ENCODE results near the gene BHLHE23.

The BHLHE23 gene

DNA sequence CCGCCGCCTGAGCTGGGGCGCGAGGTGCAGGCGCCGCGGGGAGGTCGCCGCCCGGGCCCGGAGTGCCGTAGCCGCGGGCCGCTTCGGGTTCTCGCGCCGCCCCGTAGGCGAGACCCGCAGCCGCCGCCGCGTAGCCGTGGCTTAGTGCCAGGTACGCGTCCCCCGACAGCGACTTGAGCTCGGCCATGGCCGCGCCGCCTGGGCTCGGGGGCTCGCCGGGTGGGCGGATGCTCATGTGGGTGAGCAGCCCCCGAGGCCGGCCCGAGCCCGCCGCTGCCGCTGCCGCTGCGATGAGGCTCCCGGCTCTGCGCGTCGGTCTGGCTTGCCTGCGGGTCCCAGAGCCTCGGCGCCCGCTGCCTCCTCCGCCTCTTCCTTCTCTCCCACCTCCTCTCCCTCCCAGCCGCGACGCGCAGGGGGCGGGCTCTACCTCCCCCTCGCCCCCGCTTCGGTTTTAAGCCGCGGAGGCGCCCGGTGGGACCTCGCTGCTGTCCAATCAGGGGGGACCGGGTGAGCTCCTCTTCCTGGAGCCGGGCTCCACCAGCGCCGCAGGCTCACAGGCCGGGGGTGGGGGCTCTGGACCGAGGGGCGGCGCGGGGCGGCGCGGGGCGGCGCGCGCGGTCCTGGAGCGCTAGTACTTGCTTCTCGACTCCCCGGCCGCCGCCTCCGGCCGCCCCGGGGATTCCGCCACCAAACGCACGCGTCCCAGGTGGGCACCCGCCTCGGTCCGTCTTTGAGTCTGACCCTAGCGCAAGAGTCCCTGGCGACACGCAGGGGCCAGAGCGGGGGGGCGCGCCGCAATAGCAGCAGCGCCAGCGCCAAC lies at the start of gene BHLHE23:
BHLHE23 (minus strand) TSS at position 425 of the 820 bp plus-strand sequence; CDS start at position 235, 190 bp downstream.
- DNase-seq (ENCODE audit: low spot score): no peak

- no peak for DNase-seq (ENCODE audit: low spot score)
These were observed 48.9 kb upstream of the BHLHE23 start for GRCh38 chr20:63055575-63056235.

GRCh38 chr20:63054681-63055240 lies 48.0 kb upstream of the BHLHE23 start:
- no peak for DNase-seq (ENCODE audit: low spot score)

GRCh38 chr20:63054103-63054474 lies 47.3 kb upstream of the BHLHE23 start:
- no peak for DNase-seq (ENCODE audit: low spot score)

- DNase-seq (ENCODE audit: low spot score): no peak
These were observed 46.8 kb upstream of the BHLHE23 start for GRCh38 chr20:63053432-63054102.

- no peak for DNase-seq (ENCODE audit: low spot score)
These were observed 46.0 kb upstream of the BHLHE23 start for GRCh38 chr20:63052571-63053431.

GRCh38 chr20:63051911-63052310 lies 45.1 kb upstream of the BHLHE23 start:
- no peak for DNase-seq (ENCODE audit: low spot score)

- no peak for DNase-seq (ENCODE audit: low spot score)
These were observed 44.6 kb upstream of the BHLHE23 start for GRCh38 chr20:63051186-63051860.

DNA sequence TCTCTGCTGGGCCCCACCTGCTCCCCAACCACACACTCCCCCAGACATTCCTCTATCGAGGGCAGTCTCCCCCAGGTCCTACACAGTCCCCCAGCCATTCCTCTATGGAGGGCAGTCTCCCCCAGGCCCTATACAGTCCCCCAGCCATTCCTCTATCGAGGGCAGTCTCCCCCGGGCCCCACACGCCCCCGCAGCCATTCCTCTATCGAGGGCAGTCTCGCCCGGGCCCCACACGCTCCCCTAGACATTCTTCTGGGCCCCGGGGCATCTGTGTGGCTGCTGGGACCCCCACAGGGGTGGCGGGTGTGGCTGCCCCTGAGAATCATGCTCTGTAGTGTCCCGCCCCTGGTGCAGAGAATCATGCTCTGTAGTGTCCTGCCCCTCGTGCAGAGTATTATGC lies 43.6 kb upstream of the BHLHE23 start:
- no peak for DNase-seq (ENCODE audit: low spot score)

- no peak for DNase-seq (ENCODE audit: low spot score)
These were observed 42.9 kb upstream of the BHLHE23 start for GRCh38 chr20:63049561-63050221.

- DNase-seq (ENCODE audit: low spot score): no peak
These were observed 42.4 kb upstream of the BHLHE23 start for GRCh38 chr20:63049191-63049518.

DNA sequence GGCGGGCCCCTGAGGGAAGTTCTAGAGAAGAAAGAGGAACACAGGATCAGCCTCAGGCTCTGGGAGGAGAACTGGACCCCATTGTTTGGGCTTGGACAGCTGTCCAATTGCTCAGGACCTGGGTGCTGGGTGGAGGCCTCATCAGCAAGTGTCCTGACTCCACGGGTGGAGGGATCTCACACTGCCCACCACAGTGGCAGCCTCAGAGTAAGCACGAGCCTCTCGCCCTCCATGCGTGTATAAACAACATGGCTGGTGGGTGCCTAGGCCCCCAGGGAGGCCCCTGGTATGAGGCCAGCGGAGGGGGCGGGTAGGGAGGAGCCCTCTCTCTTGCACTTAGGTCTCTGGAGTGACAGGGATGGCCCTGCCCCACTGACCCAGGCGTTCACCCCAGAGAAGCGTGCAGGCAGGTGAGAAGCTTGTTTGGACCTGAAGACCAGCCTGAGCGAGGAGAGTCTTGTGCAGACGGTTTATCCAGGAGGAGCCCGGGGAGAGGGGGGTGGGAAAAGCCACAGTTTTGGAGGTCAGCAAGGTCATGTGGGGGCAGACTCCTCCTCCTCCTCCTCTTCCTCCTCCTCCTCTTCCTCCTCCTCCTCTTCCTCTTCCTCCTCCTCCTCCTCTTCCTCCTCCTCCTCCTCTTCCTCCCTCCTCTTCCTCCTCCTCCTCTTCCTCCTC lies 41.9 kb upstream of the BHLHE23 start:
- DNase-seq (ENCODE audit: low spot score): no peak

GRCh38 chr20:63047946-63048345 lies 41.2 kb upstream of the BHLHE23 start:
- no peak for DNase-seq (ENCODE audit: low spot score)

DNA sequence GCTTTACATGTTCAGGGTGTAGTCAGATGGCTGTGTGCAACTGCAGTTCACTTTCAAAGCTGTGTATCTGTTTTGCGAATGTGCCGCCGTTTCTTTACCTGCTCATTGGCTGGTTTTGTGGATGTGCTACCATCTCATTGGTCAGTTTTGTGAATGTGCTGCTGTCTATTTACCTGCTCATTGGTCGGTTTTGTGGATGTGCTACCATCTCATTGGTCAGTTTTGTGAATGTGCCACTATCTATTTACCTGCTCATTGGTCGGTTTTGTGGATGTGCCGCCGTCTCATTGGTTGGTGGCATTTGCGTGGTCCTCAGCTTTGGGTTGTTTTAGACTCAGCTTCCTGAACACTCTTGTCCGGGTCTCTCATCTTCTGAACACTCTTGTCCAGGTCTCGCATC lies 40.5 kb upstream of the BHLHE23 start:
- DNase-seq (ENCODE audit: low spot score): peak; percentile 45

- no peak for DNase-seq (ENCODE audit: low spot score)
These were observed 40.1 kb upstream of the BHLHE23 start for GRCh38 chr20:63046841-63047240.

- DNase-seq (ENCODE audit: low spot score): no peak
These were observed 39.2 kb upstream of the BHLHE23 start for GRCh38 chr20:63045991-63046390.

DNA sequence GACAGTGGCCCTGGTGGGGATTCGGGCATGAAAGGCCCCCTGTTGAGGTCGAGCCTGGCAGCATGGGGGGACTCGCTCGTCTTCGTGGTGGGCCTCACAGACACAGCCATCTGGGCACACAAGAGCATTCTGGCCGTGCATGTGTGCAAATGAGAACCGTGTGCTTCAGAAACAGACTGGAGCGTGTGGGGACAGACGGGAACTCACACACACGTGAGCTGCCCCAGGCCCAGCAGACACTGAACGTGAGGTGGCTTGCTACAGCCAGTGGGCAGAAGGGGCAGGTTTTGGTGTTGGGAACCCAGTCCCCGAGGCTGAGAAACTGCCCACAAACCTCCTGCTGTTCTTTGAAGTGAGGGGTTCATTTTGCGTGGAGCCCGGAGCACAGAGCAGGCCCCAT lies 38.6 kb upstream of the BHLHE23 start:
- DNase-seq (ENCODE audit: low spot score): no peak

DNA sequence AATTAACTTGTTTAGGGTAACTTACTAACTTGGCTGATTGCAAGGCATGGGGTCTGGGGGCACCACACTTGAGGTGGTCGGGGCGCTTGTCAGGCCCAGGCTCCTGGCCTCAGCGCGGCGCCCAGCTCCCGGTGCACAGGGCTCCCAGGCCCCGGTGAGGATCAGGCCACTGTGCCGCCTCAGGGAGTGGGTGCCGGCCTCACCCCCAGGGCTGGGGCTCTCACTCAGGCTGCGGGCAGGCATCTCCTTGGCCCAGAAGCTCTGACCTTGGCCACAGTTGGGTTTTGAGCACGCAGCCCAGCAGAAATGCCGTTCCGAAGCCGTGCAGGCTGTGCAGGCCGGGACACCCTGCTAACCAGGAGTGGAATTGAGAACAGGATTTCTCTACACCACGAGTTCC lies 37.8 kb upstream of the BHLHE23 start:
- DNase-seq (ENCODE audit: low spot score): no peak

GRCh38 chr20:63044204-63044600 lies 37.4 kb upstream of the BHLHE23 start:
- no peak for DNase-seq (ENCODE audit: low spot score)
